ENCODE results near the gene HRH2. TPM values are rescaled to one million over a fixed set of nuclear protein-coding genes. Genes with fewer than 3 reads are reported as not detected.
"Not testable (repeated sequence)": the region's sequence is repeated elsewhere in the genome, so short reads cannot be mapped to it uniquely, and the experiment has no call there.

The HRH2 gene
- total and polyA plus RNA-seq, 2 experiments from 2014 or later: 12.7 to 23.3 TPM

- no peak for DNase-seq (ENCODE audit: low read depth in 1 of 2, low spot score in 1 of 2)
- Histone ChIP-seq H3K9me3 (ENCODE audit: low read depth) (no peaks in the 10 kb centered on the region), H3K27me3 (no peaks in the 10 kb centered on the region), H3K36me3 (no peaks in the 10 kb centered on the region), H3K4me3 (no peak overlapping the region), H3K27ac (no peak overlapping the region), H3K4me1 (ENCODE audit: low read depth) (no peaks in the 10 kb centered on the region)
- TF ChIP-seq CTCF (IDR thresholded peaks at IDR 0.05; ENCODE audit: low read depth, low read length): no peak
Measured at GRCh38 chr5:175753536-175754402, 95.9 kb downstream of the HRH2 start.

- not testable (repeated sequence) for DNase-seq (ENCODE audit: low read depth in 1 of 2, low spot score in 1 of 2); H3K27me3 ChIP-seq; H3K4me1 ChIP-seq (ENCODE audit: low read depth); H3K27ac ChIP-seq; H3K36me3 ChIP-seq; H3K9me3 ChIP-seq (ENCODE audit: low read depth); H3K4me3 ChIP-seq
Measured at GRCh38 chr5:175759991-175760390, 102.1 kb downstream of the HRH2 start.

Other genes starting within 250 kb of the HRH2 start
- gene DRD1, start 213.9 kb upstream of the HRH2 start, total RNA-seq: 1.3 and 3.1 TPM in 2 replicates
- 0.96 and 4.0 TPM in 2 replicates for gene DRD1, start 213.9 kb upstream of the HRH2 start, polyA plus RNA-seq
- 98.2 and 103 TPM in 2 replicates for gene SFXN1, start 179.5 kb upstream of the HRH2 start, total RNA-seq
- gene SFXN1, start 179.5 kb upstream of the HRH2 start, polyA plus RNA-seq: 81.5 and 102 TPM in 2 replicates
- gene CPLX2, start 213.5 kb downstream of the HRH2 start, total RNA-seq: 0.04 TPM in 1 of 2 replicates, not detected in the other
- 0.38 and 0.56 TPM in 2 replicates for gene CPLX2, start 213.5 kb downstream of the HRH2 start, polyA plus RNA-seq